HG02588 (cell line): ENCODE results near the gene TCF7L1.
"Not testable (repeated sequence)": the region's sequence is repeated elsewhere in the genome, so short reads cannot be mapped to it uniquely, and the experiment has no call there.

Experiments used
- ATAC-seq: cut with Tn5 transposase; IDR thresholded peaks from one replicate; pipeline ENCODE4 v1.9.1; 2021; ENCODE audit warnings: mild to moderate bottlenecking, moderate library complexity; ENCODE audit not compliant: unreplicated experiment

The TCF7L1 gene

GRCh38 chr2:85340034-85340892 lies 207.1 kb downstream of the TCF7L1 start:
- ATAC-seq: no peak

GRCh38 chr2:85341269-85342029 lies 208.3 kb downstream of the TCF7L1 start:
- ATAC-seq: no peak

- no peak for ATAC-seq
Observed at GRCh38 chr2:85342156-85342555, 209.0 kb downstream of the TCF7L1 start.

GRCh38 chr2:85343207-85343895 lies 210.2 kb downstream of the TCF7L1 start:
- not testable (repeated sequence) for ATAC-seq

- ATAC-seq: no peak
Observed at GRCh38 chr2:85344356-85344954, 211.3 kb downstream of the TCF7L1 start.

GRCh38 chr2:85347599-85347998 lies 214.4 kb downstream of the TCF7L1 start:
- ATAC-seq: no peak

- peak; percentile 4 for ATAC-seq
Observed at GRCh38 chr2:85353876-85354285, 220.7 kb downstream of the TCF7L1 start.

DNA sequence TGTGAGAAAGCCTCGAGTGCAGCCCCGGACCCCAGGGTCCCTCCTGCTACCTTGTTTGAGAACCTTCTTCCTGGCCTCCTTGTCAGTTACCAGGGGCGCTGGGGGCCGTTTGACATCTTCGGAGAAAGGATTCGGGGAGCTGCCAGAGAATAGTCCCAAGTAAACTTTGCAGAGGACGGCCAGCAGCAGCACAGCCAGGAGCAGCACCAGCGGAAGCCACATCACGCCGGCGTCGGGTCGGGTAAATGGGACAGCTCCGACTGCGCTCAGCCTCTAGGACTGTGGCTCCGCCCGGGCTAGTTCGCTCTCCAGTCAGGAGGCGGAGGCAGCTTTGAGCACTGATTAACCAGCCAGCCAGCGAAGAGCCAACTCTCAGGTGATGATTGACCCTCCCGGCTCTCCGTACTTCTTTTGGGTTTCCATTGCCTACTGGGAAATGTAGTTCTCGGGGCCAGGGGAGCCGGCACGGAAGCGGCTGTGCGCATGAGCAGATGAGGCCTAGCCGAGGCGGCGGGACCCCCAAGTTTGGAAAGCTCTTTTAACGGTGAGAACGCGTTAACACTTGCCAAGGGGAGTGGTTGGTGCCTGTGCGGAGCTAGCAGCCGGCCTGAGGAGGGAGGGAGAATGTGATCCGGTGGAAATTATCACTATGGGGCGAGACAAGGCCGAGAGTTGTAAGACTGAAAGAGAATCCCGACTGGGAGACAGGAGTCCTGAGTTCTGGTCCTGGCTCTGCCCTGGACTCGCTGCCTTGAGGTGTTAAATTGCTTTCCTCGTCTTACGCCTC lies 221.3 kb downstream of the TCF7L1 start, which contains the start of the genes ELMOD3 and RETSAT:
ELMOD3 (plus strand) TSS at position 484 of the 787 bp plus-strand sequence. CDS start 2,430 bp downstream, outside the sequence.
RETSAT (minus strand) TSS at position 243 of the 787 bp plus-strand sequence; CDS start at position 222, 21 bp downstream.
- ATAC-seq: peak; percentile 98

DNA sequence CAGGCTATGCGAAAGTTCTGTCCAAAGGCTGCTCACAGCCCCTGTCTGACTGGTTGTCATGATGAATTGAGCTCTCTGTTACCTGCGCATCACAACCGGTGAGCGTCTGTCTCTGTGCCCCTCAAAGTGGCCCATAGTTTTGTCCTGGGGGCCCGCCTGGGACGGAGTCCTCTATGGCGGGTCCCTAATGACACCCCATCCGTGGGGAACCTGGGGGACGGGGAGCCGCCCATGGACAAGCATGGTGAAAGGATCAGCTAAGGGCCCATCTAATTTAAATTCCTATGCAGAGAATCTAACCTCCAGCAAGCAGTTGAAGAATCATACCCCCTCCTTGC lies 221.8 kb downstream of the TCF7L1 start:
- peak; percentile 1 for ATAC-seq

DNA sequence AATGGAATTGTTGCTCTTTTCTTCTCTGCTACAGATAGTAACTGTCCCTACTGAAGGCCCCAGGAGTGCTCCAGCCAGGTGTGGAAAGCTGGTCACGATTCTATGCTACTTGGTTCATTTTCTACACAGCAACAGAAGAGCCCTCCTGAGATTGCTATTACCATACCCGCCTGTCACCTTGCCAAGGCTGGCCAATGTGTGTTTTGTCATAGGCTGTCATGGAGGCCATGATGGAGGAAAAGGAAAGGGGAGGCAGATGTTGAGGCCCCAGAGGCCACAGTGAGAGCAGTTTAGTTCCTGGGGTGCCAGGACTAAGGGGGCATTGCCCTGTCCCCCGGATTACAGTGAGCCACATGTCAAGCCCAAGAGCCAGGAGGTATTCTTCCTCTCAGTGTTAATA lies 222.3 kb downstream of the TCF7L1 start:
- ATAC-seq: no peak

- ATAC-seq: no peak
Observed at GRCh38 chr2:85356186-85356585, 223.0 kb downstream of the TCF7L1 start.

GRCh38 chr2:85357736-85358135 lies 224.5 kb downstream of the TCF7L1 start:
- ATAC-seq: no peak
